H1 (cell line): ENCODE results near the gene RNF32. TPM values are rescaled to one million over a fixed set of nuclear protein-coding genes. Genes with fewer than 3 reads are reported as not detected.

ENCODE experiments used
- CTCF ChIA-PET: fragments of 300-600 bp; sonication (Branson Sonifier 250); formaldehyde crosslinking; loops from one replicate; lab custom pipeline; 2021; ENCODE audit not compliant: partially characterized antibody; lab: Charles Lee
- POLR2A ChIA-PET: fragments of 300-600 bp; sonication (Branson Sonifier 250); formaldehyde crosslinking; loops from one replicate; lab custom pipeline; 2021; ENCODE audit warnings: inconsistent platforms; ENCODE audit not compliant: partially characterized antibody; lab: Charles Lee
- DNase-seq, 2 experiments: peaks; one replicate each; pipeline versions ENCODE4 v3.0.0 to v3.0.0-alpha.2; 2010 to 2022; ENCODE audit warnings: low spot score in 2 of 2, low read depth in 1 of 2, mixed read lengths in 1 of 2
- FAIRE-seq: peaks from 2 replicates; lab custom pipeline; 2011; peaks lifted over from hg19 to GRCh38; lab: Jason Lieb, UNC
- H2AFZ ChIP-seq: 2 replicates; pipeline ENCODE4 v1.8.1; 2012; ENCODE audit warnings: low read length, inconsistent platforms
- H2AK5ac ChIP-seq: 2 replicates; pipeline ENCODE4 v1.6.1; 2013; ENCODE audit warnings: low read depth, low read length
- H2BK120ac ChIP-seq: replicated peaks from 2 replicates; pipeline ENCODE3; 2013; ENCODE audit warnings: low read depth, low read length, inconsistent platforms
- H2BK12ac ChIP-seq: 2 replicates; pipeline ENCODE4 v1.6.1; 2013; ENCODE audit warnings: low read depth, low read length
- H2BK15ac ChIP-seq: 2 replicates; pipeline ENCODE4 v1.6.1; 2013; ENCODE audit warnings: low read length
- H2BK20ac ChIP-seq: 2 replicates; pipeline ENCODE4 v1.6.1; 2013; ENCODE audit warnings: low read length
- H2BK5ac ChIP-seq: 2 replicates; pipeline ENCODE4 v1.6.1; 2013; ENCODE audit warnings: low read depth, low read length
- H3K14ac ChIP-seq: 2 replicates; pipeline ENCODE4 v1.6.1; 2013; ENCODE audit warnings: inconsistent platforms; ENCODE audit not compliant: insufficient read length
- H3K18ac ChIP-seq: 2 replicates; pipeline ENCODE4 v1.6.1; 2013; ENCODE audit warnings: low read length; ENCODE audit errors: extremely low read depth
- H3K23ac ChIP-seq: 2 replicates; pipeline ENCODE4 v1.6.1; 2013; ENCODE audit warnings: inconsistent platforms; ENCODE audit not compliant: insufficient read length
- H3K23me2 ChIP-seq: 2 replicates; pipeline ENCODE4 v1.6.1; 2013; ENCODE audit warnings: low read depth, low read length
- H3K27ac ChIP-seq: 2 replicates; pipeline ENCODE4 v1.6.1; 2011; ENCODE audit warnings: low read depth, low read length, inconsistent platforms
- H3K27me3 ChIP-seq, 4 experiments: replicated peaks in 1 of 4; 1 replicate in 1 of 4; 2 replicates in 3 of 4; pipeline versions ENCODE4 v1.6.1 to v1.8.1; 2011 to 2013; ENCODE audit warnings: low read length in 3 of 4, mild to moderate bottlenecking in 3 of 4, inconsistent platforms in 2 of 4, mixed read lengths in 2 of 4, moderate library complexity in 1 of 4; ENCODE audit not compliant: control insufficient read depth in 3 of 4, insufficient read depth in 3 of 4; ENCODE audit errors: extremely low read depth in 1 of 4
- H3K36me3 ChIP-seq, 4 experiments: 2 replicates each; pipeline versions ENCODE4 v1.6.1 to v1.8.1; 2011 to 2013; ENCODE audit warnings: mild to moderate bottlenecking in 4 of 4, low read length in 3 of 4, moderate library complexity in 2 of 4, control low read depth in 1 of 4, inconsistent platforms in 1 of 4; ENCODE audit not compliant: insufficient read depth in 4 of 4, control insufficient read depth in 2 of 4
- H3K4ac ChIP-seq: replicated peaks from 2 replicates; pipeline ENCODE3; 2013; ENCODE audit warnings: low read length, low read depth, mixed read lengths, inconsistent platforms; ENCODE audit not compliant: insufficient read length
- H3K4me1 ChIP-seq, 4 experiments: replicated peaks in 1 of 4; 1 replicate in 1 of 4; 2 replicates in 3 of 4; pipeline versions ENCODE4 v1.6.1 to v1.8.1; 2011 to 2013; ENCODE audit warnings: low read length in 3 of 4, inconsistent platforms in 2 of 4, mixed read lengths in 1 of 4; ENCODE audit not compliant: insufficient read depth in 4 of 4, control insufficient read depth in 3 of 4
- H3K4me2 ChIP-seq, 2 experiments: 2 replicates each; pipeline versions ENCODE4 v1.6.1 to v1.8.1; 2011 to 2013; ENCODE audit warnings: low read depth in 2 of 2, low read length in 2 of 2, control low read depth in 1 of 2, inconsistent platforms in 1 of 2, mild to moderate bottlenecking in 1 of 2; ENCODE audit not compliant: insufficient read depth in 1 of 2
- H3K4me3 ChIP-seq, 4 experiments: fragments of 200-600, 300-600 bp in 1 of 4; sonication (generic), shearing (Covaris generic), sonication (Bioruptor Twin) in 1 of 4; 2 replicates each; pipeline versions ENCODE4 v1.5.1 to v1.8.1; 2011 to 2016; ENCODE audit warnings: low read length in 4 of 4, low read depth in 3 of 4, control low read depth in 2 of 4, inconsistent platforms in 2 of 4, mild to moderate bottlenecking in 2 of 4, mixed read lengths in 1 of 4, moderate library complexity in 1 of 4; ENCODE audit not compliant: insufficient read depth in 2 of 4; ENCODE audit errors: extremely low read depth in 1 of 4
- H3K56ac ChIP-seq: replicated peaks from 2 replicates; pipeline ENCODE3; 2013; ENCODE audit warnings: low read depth, mild to moderate bottlenecking, mixed read lengths, low read length, inconsistent platforms; ENCODE audit not compliant: insufficient read length
- H3K79me1 ChIP-seq: 2 replicates; pipeline ENCODE4 v1.6.1; 2013; ENCODE audit warnings: low read depth, low read length, control low read depth
- H3K79me2 ChIP-seq, 2 experiments: 2 replicates each; pipeline versions ENCODE4 v1.6.1 to v1.8.1; 2012 to 2013; ENCODE audit warnings: low read length in 2 of 2, mild to moderate bottlenecking in 2 of 2, inconsistent platforms in 1 of 2; ENCODE audit not compliant: insufficient read depth in 2 of 2, control insufficient read depth in 1 of 2
- H3K9ac ChIP-seq, 4 experiments: replicated peaks in 1 of 4; 1 replicate in 1 of 4; 2 replicates in 3 of 4; pipeline versions ENCODE4 v1.6.1 to v1.8.1; 2011 to 2013; ENCODE audit warnings: low read depth in 3 of 4, low read length in 3 of 4, control low read depth in 2 of 4, mild to moderate bottlenecking in 2 of 4, moderate library complexity in 2 of 4, inconsistent platforms in 1 of 4; ENCODE audit errors: extremely low read depth in 1 of 4
- H3K9me3 ChIP-seq, 2 experiments: 2 replicates each; pipeline versions ENCODE4 v1.6.1 to v1.8.1; 2012 to 2013; ENCODE audit warnings: mild to moderate bottlenecking in 2 of 2, moderate library complexity in 2 of 2, control low read depth in 1 of 2, inconsistent platforms in 1 of 2, low read depth in 1 of 2, low read length in 1 of 2, mixed read lengths in 1 of 2; ENCODE audit not compliant: insufficient read depth in 2 of 2
- H4K20me1 ChIP-seq, 2 experiments: replicated peaks in 1 of 2; 2 replicates each; pipeline versions ENCODE3 to v1.8.1; 2011 to 2013; ENCODE audit warnings: inconsistent platforms in 2 of 2, low read length in 2 of 2, mild to moderate bottlenecking in 1 of 2; ENCODE audit not compliant: insufficient read depth in 2 of 2, control insufficient read depth in 1 of 2
- H4K5ac ChIP-seq: 2 replicates; pipeline ENCODE4 v1.6.1; 2013; ENCODE audit warnings: low read length, low read depth, mixed read lengths, inconsistent platforms; ENCODE audit not compliant: insufficient read length
- H4K8ac ChIP-seq: 2 replicates; pipeline ENCODE4 v1.8.0; 2013; ENCODE audit warnings: mild to moderate bottlenecking, moderate library complexity, low read length, inconsistent platforms; ENCODE audit not compliant: insufficient read depth; ENCODE audit errors: extremely low read depth
- H4K91ac ChIP-seq: replicated peaks from 2 replicates; pipeline ENCODE3; 2013; ENCODE audit warnings: low read length, mixed read lengths, inconsistent platforms; ENCODE audit not compliant: insufficient read length
- ASH2L ChIP-seq: fragments of 200-600, 300-600 bp; sonication (generic); IDR thresholded peaks from one replicate; pipeline ENCODE4 v1.7.1; 2017; ENCODE audit warnings: low read length
- CBX8 ChIP-seq: fragments of 300-800, 300-1000 bp; sonication (generic); IDR thresholded peaks from 2 replicates; pipeline ENCODE4 v1.7.1; 2016; ENCODE audit warnings: low read depth, low read length, borderline replicate concordance
- CHD1 ChIP-seq: IDR thresholded peaks from 2 replicates; pipeline ENCODE4 v1.6.1; 2012; ENCODE audit warnings: low read depth, low read length, improper control_type of control experiment
- GTF2F1 ChIP-seq: IDR thresholded peaks from 2 replicates; pipeline ENCODE4 v1.6.1; 2012; ENCODE audit warnings: low read depth, low read length, improper control_type of control experiment, borderline replicate concordance
- KDM4A ChIP-seq: IDR thresholded peaks from one replicate; pipeline ENCODE4 v1.7.1; 2012; ENCODE audit warnings: low read depth, mild to moderate bottlenecking, moderate library complexity, low read length, inconsistent platforms; ENCODE audit not compliant: severe bottlenecking
- MAFK ChIP-seq: IDR thresholded peaks from 2 replicates; pipeline ENCODE4 v1.6.1; 2012; ENCODE audit warnings: low read depth, mild to moderate bottlenecking, improper control_type of control experiment, low read length
- WGBS, 2 experiments: shearing (Covaris generic) in 1 of 2; methylation state at CpG; one replicate each; pipeline versions ENCODE4 v1.1.6 to v1.1.7; 2013 to 2015; ENCODE audit warnings: low lambda C conversion rate in 2 of 2, mixed read lengths in 2 of 2, inconsistent platforms in 1 of 2, low coverage in 1 of 2, missing lambda C conversion rate in 1 of 2; ENCODE audit not compliant: insufficient replicate concordance in 2 of 2, insufficient coverage in 1 of 2, insufficient read length in 1 of 2; ENCODE audit errors: extremely low coverage in 1 of 2, missing lambda C conversion rate in 1 of 2; 5-methylcytosine and 5-hydroxymethylcytosine counted together
- polyA plus RNA-seq, 7 experiments: library from polyadenylated mRNA; depleted of rRNA in 3 of 7; stranded (reverse) in 5 of 7; unstranded in 2 of 7; fragments of >200 nt in 5 of 7; fragments of 200-250 nt in 2 of 7; gene quantifications; 1 replicate in 5 of 7; 2 replicates in 1 of 7; 4 replicates in 1 of 7; pipeline versions ENCODE4 v1.2.1 to v1.2.3, GENCODE V29; 2011 to 2013; ENCODE audit warnings: missing spikeins in 2 of 7, mixed read lengths in 2 of 7
- total RNA-seq: library from RNA; stranded (reverse); fragmentation: NEBNext Ultra II Directional; extraction: Animal tissue kit (Norgen Biotek cat#: 25700); gene quantifications from 2 replicates; pipeline ENCODE4 v1.2.1, GENCODE V29; 2021

Gene RNF32
- total and polyA plus RNA-seq, 2 of the 8 experiments (the other 6 are each of a cell fraction or from before 2014, with no cell fraction given), result 0.48 to 1.2 TPM

DNA sequence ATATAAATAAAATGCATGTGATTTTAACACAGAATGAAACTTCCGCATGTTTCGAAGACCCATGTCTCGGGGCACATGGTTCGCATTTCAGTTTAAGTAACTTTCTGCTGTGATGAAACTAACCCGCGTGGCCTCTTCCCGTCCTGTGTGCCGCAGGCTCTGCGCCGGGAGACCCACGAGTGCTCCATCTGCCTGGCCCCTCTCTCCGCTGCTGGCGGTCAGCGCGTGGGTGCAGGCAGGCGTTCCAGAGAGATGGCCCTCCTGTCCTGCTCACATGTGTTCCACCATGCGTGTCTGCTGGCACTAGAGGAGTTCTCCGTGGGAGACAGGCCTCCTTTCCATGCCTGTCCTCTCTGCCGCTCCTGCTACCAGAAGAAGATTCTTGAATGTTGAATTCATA, 35.7 kb downstream of the RNF32 start:
- H4K5ac ChIP-seq, result no peak overlapping the region
- no peak overlapping the region for H3K4me3 ChIP-seq
- no peak overlapping the region for H3K4ac ChIP-seq
- no peak overlapping the region for H2BK120ac ChIP-seq
- TF ChIP-seq ASH2L, result no peak
- no peak for TF ChIP-seq KDM4A
- TF ChIP-seq CHD1, result no peak
- no peak for TF ChIP-seq CBX8
- TF ChIP-seq GTF2F1, result no peak
- no peak for TF ChIP-seq MAFK
- no peaks in the 10 kb centered on the region for H3K9me3 ChIP-seq
- H3K56ac ChIP-seq, result no peak overlapping the region
- FAIRE-seq (no peak), DNase-seq (no peak)
- no peak overlapping the region for H3K23ac ChIP-seq
- no peaks in the 10 kb centered on the region for H3K79me2 ChIP-seq
- 0 out of 7 replicates have a peak, but pooled peaks cover 0 to 3% (median under 1%) of the 10 kb centered on the region in 4 experiments for H3K4me1 ChIP-seq
- no peak overlapping the region for H2BK5ac ChIP-seq
- CTCF ChIA-PET, result interaction anchor here (0.7 to 1.5 kb wide), 2 partner anchors 22 to 41 kb away, joined by 3 to 5 read pairs; no protein-coding TSS in a partner anchor
- no peaks in the 10 kb centered on the region; the same call in 1 of the 2 replicates for H3K23me2 ChIP-seq
- H3K14ac ChIP-seq, result no peak overlapping the region
- H4K91ac ChIP-seq, result no peak overlapping the region
- no peak overlapping the region for H2BK15ac ChIP-seq
- H2AK5ac ChIP-seq, result no peak overlapping the region
- H3K4me2 ChIP-seq, result no peak overlapping the region
- peaks cover 0 to 16% (median 6%) of the 10 kb centered on the region in 4 experiments; a peak in 6 of 8 replicates for H3K36me3 ChIP-seq
- no peaks in the 10 kb centered on the region for H3K27me3 ChIP-seq
- H4K8ac ChIP-seq, result no peak overlapping the region
- no peak overlapping the region for H2BK12ac ChIP-seq
- 87% methylated on average over 19 of the region's 19 CpGs; no CpG with 5 or more reads in 1 of the 2 experiments for WGBS, 2 experiments
- H3K18ac ChIP-seq, result no peak overlapping the region
- H2BK20ac ChIP-seq, result no peak overlapping the region
- no peaks in the 10 kb centered on the region for H3K79me1 ChIP-seq
- H2AFZ ChIP-seq, result no peak overlapping the region
- no peaks in the 10 kb centered on the region for H4K20me1 ChIP-seq
- H3K27ac ChIP-seq, result no peak overlapping the region
- POLR2A ChIA-PET, result no interaction called here
- no peak overlapping the region for H3K9ac ChIP-seq
